Mammary epithelial cell (primary cell): Measurements from ENCODE around the gene SOCS7.

ENCODE experiments used
- CTCF ChIP-seq, 2 donors: IDR thresholded peaks in 1 of 2; conservative IDR thresholded peaks in 1 of 2; 2 replicates each; pipeline ENCODE4 v1.5.1; 2011 to 2012; ENCODE audit warnings: inconsistent platforms in 2 of 2, low read length in 2 of 2, mild to moderate bottlenecking in 2 of 2, control low read depth in 1 of 2, low read depth in 1 of 2; ENCODE audit not compliant: insufficient read depth in 1 of 2; ENCODE audit errors: extremely low read depth in 1 of 2
- EZH2 ChIP-seq: IDR thresholded peaks from 2 replicates; pipeline ENCODE4 v1.6.1; 2012; ENCODE audit warnings: low read length, inconsistent platforms, borderline replicate concordance

- TF ChIP-seq CTCF (conservative IDR thresholded peaks at IDR 0.05 in 1 of 2, IDR thresholded peaks at IDR 0.05 in 1 of 2; ENCODE audit: extremely low read depth in 1 of 2, insufficient read depth in 1 of 2, low read depth in 1 of 2, low read length in 2 of 2) (no peak), EZH2 (peak; percentile 99)
These were observed 67.3 kb downstream of the SOCS7 start for GRCh38 chr17:38418693-38419507.
